Osteocyte (in vitro differentiated cells): ENCODE measurements around the gene NBEA. TPM values are rescaled to one million over a fixed set of nuclear protein-coding genes. Genes with fewer than 3 reads are reported as not detected.

Source experiments
- DNase-seq: peaks from one replicate; pipeline ENCODE4 v3.0.0; 2021; ENCODE audit warnings: mixed read lengths; ENCODE audit not compliant: unreplicated experiment; ENCODE audit errors: extremely low spot score
- H3K27ac Mint-ChIP-seq: one replicate; pipeline ENCODE4 v1.8.0; 2021; ENCODE audit warnings: mild to moderate bottlenecking, mixed read lengths; ENCODE audit not compliant: unreplicated experiment
- H3K27me3 Mint-ChIP-seq: one replicate; pipeline ENCODE4 v1.8.0; 2021; ENCODE audit warnings: mixed read lengths; ENCODE audit not compliant: unreplicated experiment
- H3K36me3 Mint-ChIP-seq: one replicate; pipeline ENCODE4 v1.8.0; 2021; ENCODE audit warnings: mixed read lengths; ENCODE audit not compliant: unreplicated experiment
- H3K4me1 Mint-ChIP-seq: one replicate; pipeline ENCODE4 v1.8.0; 2021; ENCODE audit warnings: mixed read lengths; ENCODE audit not compliant: unreplicated experiment
- H3K4me3 Mint-ChIP-seq: one replicate; pipeline ENCODE4 v1.8.0; 2021; ENCODE audit warnings: mild to moderate bottlenecking, moderate library complexity, mixed read lengths; ENCODE audit not compliant: unreplicated experiment
- H3K9me3 Mint-ChIP-seq: one replicate; pipeline ENCODE4 v1.8.0; 2021; ENCODE audit warnings: mixed read lengths; ENCODE audit not compliant: unreplicated experiment
- total RNA-seq: library from RNA; stranded (reverse); gene quantifications from 2 replicates; pipeline ENCODE4 v1.2.1, GENCODE V29; 2021
- TF ChIP-seq, protein P1 (sequence below): fragments of 200-600 bp; sonication (generic); IDR thresholded peaks from 2 replicates; pipeline ENCODE4 v1.5.0; 2021; ENCODE audit warnings: antibody characterized with exemption, mild to moderate bottlenecking, moderate library complexity

The NBEA gene
- total RNA-seq, 1 donor from 2014 or later = 10.9 TPM

DNA sequence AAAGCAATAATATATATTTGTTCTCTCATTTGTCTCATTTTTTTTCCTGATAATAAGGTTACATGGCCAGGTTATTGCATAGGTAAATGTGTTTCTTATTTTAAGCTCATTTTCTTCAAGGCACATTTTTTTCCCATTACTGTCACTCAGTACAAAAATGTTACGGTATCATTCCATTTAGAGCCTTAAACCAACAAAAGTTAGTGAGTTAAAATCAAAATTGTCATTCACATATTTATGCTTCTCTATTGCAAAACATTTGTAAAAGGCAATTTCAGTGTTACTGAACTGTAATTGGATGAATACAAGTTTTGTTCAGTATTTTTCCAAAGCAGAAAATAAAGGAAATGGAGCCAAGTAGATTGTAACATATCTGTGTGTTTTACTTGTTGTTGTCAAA lies 652.0 kb downstream of the NBEA start:
- Mint-ChIP-seq H3K27me3 (no peaks in the 10 kb centered on the region), H3K27ac (peak overlapping the region; percentile 45), H3K4me1 (peaks cover 29% of the 10 kb centered on the region), H3K36me3 (no peaks in the 10 kb centered on the region), H3K9me3 (no peaks in the 10 kb centered on the region), H3K4me3 (no peak overlapping the region)
- TF ChIP-seq, protein P1, sequence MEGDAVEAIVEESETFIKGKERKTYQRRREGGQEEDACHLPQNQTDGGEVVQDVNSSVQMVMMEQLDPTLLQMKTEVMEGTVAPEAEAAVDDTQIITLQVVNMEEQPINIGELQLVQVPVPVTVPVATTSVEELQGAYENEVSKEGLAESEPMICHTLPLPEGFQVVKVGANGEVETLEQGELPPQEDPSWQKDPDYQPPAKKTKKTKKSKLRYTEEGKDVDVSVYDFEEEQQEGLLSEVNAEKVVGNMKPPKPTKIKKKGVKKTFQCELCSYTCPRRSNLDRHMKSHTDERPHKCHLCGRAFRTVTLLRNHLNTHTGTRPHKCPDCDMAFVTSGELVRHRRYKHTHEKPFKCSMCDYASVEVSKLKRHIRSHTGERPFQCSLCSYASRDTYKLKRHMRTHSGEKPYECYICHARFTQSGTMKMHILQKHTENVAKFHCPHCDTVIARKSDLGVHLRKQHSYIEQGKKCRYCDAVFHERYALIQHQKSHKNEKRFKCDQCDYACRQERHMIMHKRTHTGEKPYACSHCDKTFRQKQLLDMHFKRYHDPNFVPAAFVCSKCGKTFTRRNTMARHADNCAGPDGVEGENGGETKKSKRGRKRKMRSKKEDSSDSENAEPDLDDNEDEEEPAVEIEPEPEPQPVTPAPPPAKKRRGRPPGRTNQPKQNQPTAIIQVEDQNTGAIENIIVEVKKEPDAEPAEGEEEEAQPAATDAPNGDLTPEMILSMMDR = no peak
- no peak for DNase-seq

- no peak overlapping the region for H3K4me3 Mint-ChIP-seq
- H3K27me3 Mint-ChIP-seq = no peaks in the 10 kb centered on the region
Measured at GRCh38 chr13:35595181-35595580, 653.1 kb downstream of the NBEA start.

DNA sequence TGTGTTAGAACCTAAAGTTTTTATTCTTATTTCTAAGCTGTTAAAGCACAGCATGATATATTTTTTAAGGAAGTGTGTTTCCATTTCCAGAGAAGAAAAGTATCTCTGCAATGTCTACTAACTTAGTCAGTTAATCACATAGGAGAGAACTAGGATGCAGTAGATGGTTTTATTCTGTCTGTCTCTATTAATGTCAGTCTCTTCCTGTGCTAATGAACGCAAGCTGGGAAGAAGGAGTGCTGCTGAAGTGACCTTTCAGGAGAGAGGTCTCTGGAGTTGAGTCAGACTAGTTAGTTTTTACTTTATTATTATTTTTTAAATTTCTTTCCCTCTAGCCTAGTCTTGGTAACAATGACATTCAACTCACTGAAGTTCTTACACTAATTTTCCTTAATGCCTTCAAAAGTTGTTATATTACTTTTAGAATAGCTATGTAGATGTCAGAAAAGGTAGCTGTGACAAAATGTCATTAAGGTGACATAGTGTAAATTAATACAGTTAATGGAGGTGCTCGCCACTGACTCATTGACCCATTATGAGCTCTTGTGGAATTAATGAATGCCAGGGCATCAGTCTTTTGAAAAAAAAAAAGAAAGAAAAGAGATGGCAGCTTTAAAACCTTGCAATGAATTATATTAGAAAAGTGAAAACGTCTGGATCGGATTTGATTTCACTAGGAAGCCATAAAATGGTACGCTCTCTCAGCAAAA lies 654.4 kb downstream of the NBEA start:
- no peaks in the 10 kb centered on the region for H3K36me3 Mint-ChIP-seq
- no peaks in the 10 kb centered on the region for H3K27me3 Mint-ChIP-seq
- peaks cover 43% of the 10 kb centered on the region for H3K4me1 Mint-ChIP-seq

More at GRCh38 chr13:35595181-35595580, 653.1 kb downstream of the NBEA start:
- Mint-ChIP-seq H3K27ac (no peak overlapping the region), H3K4me1 (peaks cover 38% of the 10 kb centered on the region), H3K9me3 (no peaks in the 10 kb centered on the region), H3K36me3 (no peaks in the 10 kb centered on the region)
- TF ChIP-seq, protein P1 = no peak
- no peak for DNase-seq

DNA sequence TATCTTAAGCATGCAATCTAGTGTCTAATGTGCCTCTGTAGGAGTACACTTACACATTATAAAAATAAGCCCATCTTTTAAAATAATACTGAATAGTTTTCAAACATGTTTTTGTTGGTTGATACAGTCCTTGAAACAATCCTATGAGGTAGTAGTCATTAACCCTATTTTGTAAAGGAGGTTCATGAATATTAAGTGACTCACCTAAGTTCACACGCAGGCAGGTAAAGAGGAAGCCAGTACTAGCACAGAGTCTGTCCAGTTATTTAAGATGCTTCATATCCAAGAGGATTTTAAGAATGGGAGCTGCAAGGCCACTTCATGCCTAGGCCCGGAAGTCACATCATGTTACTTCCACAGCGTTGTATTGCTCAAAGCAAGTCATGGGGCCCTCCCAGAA lies 655.4 kb downstream of the NBEA start:
- DNase-seq = no peak
- H3K36me3 Mint-ChIP-seq = no peaks in the 10 kb centered on the region
- TF ChIP-seq, protein P1 = no peak
- H3K4me1 Mint-ChIP-seq = peaks cover 43% of the 10 kb centered on the region
- H3K27ac Mint-ChIP-seq = no peak overlapping the region
- no peaks in the 10 kb centered on the region for H3K27me3 Mint-ChIP-seq
- H3K9me3 Mint-ChIP-seq = no peaks in the 10 kb centered on the region
- H3K4me3 Mint-ChIP-seq = no peak overlapping the region

More for the DNA sequence above, 654.4 kb downstream of the NBEA start:
- no peak overlapping the region for H3K27ac Mint-ChIP-seq
- H3K9me3 Mint-ChIP-seq = no peaks in the 10 kb centered on the region
- DNase-seq = no peak
- TF ChIP-seq, protein P1 = no peak
- no peak overlapping the region for H3K4me3 Mint-ChIP-seq

DNA sequence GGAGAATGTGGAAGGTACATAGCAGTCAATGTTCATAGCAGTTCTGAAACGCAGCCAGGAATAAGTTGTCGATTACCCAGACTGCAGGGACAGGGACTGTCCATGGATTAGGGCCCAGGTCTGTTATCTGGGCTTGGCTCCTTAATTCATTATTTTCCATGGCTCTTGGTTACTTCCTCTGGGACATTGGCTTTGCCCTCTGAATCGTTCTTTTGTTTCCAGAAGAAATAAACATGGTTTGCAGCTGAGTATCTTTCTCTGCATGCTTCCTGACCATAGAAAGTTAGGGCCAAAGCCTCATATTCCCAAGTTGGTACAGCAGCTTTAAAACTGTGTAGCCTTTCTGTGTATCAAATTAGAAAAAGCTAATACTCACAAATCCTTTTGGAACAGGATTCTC lies 656.2 kb downstream of the NBEA start:
- TF ChIP-seq, protein P1 = no peak
- H3K4me3 Mint-ChIP-seq = no peak overlapping the region
- no peaks in the 10 kb centered on the region for H3K36me3 Mint-ChIP-seq
- H3K4me1 Mint-ChIP-seq = peaks cover 43% of the 10 kb centered on the region
- peak overlapping the region; percentile 58 for H3K27ac Mint-ChIP-seq
- no peaks in the 10 kb centered on the region for H3K9me3 Mint-ChIP-seq
- no peaks in the 10 kb centered on the region for H3K27me3 Mint-ChIP-seq
- DNase-seq = no peak
